Activated CD8-positive, alpha-beta memory T cell treated with anti-CD3 and anti-CD28 coated beads, Interleukin-2, amount 50 U/mL, for 24 hours (primary cell): ENCODE measurements around the gene GHR.
"Not testable (repeated sequence)": the region's sequence is repeated elsewhere in the genome, so short reads cannot be mapped to it uniquely, and the experiment has no call there.

Source experiments
- DNase-seq: peaks from one replicate; pipeline ENCODE4 v3.0.0-alpha.2; 2020; ENCODE audit errors: extremely low read depth

GHR gene

DNA sequence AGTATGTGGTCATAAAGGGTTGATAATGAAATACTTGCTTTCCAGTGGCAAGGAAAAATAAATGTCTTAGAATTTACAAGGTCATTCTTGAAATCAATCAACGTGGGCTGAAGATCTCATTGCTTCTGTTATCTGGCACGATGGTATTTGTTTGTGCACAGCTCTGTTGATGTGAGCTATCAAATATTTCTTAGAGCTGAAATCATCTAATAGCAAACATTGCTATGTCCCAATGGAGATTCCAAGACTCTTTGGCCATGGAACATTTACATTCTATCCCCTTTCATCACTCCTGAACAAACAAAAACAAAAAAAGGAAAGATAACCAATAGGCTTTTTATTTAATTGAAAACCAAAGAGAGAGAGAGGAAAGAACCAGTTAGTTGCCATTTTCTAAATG is 221.9 kb downstream of the GHR start:
- no peak for DNase-seq

DNA sequence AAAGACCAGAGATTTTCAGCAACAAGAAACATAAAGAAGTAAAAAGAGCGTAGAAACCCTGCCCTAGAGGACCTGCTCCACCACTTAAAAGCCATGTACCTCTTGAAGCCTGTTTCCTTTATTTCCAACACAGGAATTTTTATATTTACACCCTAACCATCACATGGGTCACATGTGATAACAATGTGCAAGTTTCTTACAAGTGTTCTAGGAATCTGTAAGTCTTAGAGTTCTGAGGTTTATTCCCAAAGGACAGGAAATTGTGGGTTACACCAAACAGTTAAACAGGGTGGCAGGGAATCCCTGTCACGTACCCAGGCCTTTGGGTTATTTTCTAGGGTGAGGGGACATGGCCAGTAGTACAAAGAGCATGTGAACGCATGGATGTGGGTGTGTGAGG is 224.8 kb downstream of the GHR start:
- DNase-seq, result no peak

DNA sequence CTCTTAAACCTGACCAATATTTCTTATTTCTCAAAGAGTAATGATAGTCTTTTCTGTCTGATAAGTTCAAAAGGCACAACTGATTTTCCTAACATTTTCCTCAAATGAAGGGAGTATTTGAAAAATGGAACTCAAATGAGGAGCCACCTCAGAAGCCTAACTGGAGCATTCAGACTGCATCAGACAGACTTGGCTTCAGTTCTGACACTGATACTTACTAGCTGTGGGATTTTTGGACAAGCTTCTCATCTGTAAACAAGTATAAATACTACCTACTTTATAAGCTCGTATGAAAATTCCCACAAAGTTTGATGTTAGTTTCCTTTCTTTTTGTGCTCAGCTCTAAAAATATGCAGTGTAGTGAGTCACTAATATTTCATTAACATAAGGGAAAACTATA is 225.7 kb downstream of the GHR start:
- no peak for DNase-seq

DNA sequence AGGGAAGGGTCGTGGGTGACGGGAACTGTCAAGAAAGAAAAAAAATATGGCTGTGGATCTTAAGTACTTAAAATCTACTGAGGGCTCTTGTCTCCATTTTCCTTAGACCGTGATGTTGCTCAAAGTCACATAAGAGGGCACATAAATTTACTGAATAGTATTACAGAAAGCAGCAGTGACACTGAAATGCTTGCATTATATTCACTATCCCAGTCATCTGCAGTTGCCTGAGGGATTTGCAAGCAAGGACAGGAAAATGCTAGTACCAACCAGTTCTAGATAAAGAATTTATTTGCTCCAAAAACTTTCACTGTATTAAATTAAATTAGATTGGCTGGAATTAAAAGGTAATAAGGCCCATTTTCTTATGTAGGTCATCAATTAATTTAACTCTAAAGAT is 226.8 kb downstream of the GHR start:
- DNase-seq, result no peak

DNA sequence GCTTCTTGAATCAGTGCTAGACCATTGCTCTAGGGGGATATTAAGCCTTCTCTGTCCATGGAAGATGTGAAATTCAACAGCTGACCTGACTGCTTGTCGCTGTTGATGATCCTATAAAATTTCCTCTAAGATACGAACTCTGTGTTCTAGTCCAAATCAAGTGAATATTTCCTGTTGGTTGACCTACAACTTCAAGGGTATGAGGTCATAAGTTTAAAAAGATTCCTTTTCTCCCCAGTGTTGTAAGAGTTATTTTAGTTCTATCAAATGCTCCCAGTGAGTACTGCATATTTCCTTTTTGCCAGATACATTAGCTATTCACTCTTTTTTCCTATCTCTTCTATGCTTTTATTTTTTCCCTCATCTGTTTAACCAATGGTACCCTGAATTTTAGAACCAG is 230.5 kb downstream of the GHR start:
- DNase-seq, result no peak

DNA sequence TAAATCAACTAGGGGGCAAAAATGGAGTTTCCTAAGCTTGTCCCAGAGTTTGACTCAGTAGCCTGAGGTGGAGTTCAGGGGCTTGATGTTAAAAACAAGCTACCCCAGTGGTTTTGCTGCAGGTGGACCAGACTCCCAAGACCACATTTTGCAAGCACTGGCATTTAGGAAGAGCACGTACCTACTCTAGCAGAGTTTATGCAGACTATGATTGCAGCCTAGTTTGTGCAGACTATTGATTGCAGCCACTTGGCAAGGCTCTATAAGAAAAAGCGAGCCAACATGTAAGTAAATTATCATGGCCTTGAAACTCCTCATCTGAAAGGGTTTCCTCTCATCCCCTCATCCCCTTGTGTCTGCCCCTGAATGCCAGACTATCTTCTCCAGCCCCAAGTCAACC is 231.4 kb downstream of the GHR start:
- DNase-seq, result no peak

DNA sequence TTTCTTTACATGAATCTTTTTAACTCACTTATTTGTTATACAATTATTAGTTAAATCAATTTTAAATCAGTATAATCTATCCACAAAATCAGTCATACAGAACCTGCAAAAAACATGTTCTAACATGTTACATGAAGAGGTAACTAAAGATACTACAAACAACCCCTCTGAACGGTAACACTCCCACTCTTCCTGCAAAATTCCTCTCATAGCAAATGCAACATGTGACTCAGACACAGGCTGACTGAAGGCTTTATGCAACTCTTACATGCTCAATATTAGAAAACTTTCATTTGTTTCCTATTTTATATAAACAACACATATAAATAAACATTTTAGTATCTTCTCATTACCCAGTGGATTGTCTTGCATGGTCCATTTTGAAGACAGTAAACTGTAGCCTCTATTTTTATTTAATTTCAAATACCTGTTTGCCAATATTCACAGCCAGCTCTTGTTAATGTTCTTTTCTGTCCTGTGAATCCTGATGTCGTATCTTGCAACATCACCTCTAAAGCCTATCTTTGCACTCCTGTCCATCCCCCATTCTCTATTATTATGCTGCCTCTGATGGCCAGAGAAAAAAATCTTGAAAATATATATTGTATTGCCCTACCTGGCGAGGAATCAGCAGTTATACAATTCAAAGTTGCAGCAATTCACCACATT is 232.9 kb downstream of the GHR start:
- DNase-seq, result no peak

DNA sequence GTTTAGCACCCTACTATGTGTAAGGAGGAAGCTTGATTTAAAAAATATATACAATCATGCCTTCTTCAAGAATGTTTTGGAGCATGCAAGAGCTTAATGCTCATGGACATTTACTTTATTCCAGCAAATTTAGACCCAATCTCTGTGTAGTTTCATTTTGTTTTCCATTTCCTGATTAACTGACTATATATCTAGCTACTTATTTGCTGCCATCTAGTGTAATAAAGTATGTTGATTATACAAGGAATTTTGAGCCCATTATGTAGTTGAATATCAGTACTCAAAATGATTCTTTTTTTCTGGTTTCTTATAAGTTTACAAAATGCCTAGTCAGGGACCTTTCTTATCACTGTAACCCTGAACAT is 233.4 kb downstream of the GHR start:
- no peak for DNase-seq

DNA sequence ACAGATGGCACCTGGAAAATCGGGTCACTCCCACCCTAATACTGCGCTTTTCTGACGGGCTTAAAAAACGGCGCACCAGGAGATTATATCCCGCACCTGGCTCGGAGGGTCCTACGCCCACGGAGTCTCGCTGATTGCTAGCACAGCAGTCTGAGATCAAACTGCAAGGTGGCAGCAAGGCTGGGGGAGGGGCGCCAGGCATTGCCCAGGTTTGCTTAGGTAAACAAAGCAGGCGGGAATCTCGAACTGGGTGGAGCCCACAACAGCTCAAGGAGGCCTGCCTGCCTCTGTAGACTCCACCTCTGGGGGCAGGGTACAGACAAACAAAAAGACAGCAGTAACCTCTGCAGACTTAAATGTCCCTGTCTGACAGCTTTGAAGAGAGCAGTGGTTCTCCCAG is 236.6 kb downstream of the GHR start:
- not testable (repeated sequence) for DNase-seq

DNA sequence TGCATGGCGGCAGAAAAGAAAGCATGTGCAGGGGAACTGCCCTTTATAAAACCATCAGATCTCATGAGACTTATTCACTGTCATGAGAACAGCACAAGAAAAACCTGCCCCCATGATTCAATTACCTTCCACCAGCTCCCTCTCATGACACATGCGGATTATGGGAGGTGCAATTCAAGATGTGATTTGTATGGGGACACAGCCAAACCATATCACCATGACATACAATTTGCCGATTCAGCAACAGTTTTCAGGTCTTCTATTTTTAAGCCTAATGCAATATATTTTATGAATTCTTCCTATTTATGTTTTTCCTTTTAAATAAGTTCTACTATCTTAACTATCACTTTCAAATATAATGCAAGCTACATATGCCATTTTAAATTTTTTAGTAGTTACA is 242.6 kb downstream of the GHR start:
- no peak for DNase-seq

DNA sequence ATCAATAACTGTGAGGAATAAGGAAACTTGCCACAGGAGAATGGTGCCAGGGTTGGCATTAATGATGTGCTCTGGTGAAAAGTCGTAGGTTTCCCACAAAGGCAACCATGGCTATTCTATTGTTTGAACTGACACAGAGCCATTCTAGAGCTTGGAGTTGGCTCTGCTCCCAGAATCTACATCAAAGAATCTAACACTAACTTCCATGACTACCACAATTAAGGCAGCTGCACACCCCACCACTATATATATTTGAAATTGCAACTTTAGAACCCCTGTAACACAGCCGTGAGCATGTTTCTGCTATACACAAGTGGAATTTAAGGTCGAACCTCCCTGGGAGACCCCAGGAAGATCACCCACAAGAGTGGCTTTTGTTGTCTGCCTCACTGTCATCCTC is 243.6 kb downstream of the GHR start:
- no peak for DNase-seq

DNA sequence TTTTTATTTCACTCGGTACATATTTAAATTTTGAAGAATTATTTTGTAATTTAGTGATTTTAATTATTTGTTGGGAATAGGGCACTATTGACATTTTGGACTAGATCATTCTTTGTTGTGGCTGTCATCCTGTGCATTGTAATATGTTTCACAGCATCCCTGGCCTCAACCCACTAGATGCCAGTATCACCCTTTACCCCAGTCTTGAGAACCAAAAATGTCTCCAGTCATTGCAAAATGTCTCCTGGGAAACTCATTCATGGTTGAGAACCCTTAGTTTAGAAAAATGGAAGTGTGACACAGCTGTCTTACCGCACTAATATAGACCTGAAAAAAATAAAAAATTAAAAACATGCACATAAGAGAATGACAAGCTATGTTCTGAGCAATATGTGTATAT is 245.0 kb downstream of the GHR start:
- DNase-seq, result no peak

DNA sequence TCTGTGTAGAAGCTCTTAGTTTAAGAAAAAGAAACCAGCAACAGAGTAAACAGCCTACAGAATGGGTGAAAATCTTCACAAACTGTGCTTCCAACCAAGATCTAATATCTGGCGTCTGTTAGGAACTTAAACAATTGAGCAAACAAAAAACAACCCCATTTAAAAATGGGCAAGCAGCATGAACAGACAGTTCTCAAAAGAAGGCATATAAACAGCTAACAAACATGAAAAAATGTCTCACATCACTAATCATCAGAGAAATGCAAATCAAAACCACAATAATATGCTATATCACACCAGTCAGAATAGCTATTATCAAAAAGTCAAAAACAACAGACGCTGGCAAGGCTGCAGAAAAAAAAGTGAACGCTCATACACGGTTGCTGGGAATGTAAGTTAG is 249.7 kb downstream of the GHR start:
- DNase-seq, result no peak

DNA sequence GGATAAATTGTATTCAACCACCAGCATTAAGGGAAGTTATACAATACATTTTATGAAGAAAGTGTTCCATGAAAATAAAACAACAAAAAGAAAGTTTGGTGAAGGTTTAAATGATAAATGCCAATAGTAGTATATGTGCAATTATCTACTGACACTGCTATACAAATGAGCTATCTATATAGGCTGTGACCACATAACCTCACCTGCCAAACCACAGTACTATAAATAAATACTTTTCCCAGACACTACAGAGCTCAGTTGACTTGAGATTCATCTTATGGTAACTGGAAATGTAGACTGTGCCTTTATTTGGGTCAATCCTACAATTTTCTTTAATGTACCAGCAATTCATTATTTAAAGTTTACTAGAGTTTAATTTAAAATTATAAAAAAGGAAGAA is 252.4 kb downstream of the GHR start:
- no peak for DNase-seq

DNA sequence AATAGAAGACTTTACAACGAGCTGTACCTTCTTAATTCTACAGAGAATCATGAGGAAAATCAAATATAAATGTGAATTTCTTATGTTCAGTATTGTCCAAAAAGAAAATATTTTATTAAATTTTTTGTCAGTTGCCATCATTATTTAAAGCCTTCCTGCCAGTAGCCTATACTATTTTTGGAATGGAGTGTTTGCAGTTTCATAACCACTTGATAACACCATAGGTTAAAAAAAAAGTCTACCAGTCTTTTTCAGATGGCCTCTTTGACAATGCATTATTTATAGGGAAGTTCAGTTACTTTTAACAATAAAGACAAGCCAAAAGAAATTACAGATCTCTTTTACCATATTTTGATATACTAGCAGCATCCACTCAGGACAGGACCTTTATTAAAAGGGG is 253.1 kb downstream of the GHR start:
- no peak for DNase-seq

DNA sequence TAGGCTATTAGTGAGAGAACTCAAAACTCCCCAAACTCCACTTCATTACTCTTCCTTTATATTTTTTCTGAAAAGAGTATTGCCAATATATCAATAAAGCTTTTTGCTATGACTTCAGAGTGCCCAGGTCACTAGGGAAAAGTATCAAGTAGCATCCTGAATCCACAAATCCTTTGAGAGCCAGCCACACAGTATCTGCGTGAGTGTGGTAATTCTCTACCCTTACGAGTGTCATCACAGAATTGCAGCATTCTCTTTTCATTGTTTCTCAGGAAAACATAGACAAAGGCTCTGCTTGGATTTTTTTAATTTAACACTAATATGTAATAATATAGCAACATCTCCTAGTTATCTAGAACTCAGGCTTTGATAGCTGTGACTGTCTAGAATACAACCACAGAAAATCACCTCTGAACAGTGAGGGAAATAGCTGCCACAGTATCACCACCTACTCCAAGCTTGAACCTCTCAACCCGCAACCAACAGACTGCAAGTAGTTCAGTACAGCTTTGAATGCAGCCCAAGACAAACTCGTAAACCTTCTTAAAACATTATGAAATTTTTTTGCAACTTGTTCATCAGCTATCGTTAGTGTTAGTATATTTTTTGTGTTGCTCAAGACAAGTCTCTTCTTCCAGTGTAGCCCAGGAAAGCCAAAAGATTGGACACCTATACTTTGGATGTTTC is 254.1 kb downstream of the GHR start:
- DNase-seq, result no peak

DNA sequence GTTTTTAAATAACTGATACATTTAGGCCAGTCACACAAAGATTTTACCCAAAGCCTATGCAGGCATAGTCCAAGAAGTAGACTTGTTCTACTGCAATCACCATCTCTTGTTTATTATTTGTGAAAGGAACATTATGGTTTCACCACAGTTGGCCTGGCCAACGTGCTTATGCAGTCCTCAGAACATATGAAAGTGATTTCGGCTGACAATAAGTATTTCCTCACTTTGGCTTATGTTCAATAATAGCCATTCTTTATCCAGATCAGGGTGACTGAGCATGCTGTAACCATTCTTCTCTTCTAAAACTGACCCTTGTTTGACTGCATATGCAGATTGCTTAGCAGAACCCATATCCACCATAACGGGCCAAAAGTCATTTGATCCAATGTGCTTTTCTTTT is 256.8 kb downstream of the GHR start:
- DNase-seq, result no peak

DNA sequence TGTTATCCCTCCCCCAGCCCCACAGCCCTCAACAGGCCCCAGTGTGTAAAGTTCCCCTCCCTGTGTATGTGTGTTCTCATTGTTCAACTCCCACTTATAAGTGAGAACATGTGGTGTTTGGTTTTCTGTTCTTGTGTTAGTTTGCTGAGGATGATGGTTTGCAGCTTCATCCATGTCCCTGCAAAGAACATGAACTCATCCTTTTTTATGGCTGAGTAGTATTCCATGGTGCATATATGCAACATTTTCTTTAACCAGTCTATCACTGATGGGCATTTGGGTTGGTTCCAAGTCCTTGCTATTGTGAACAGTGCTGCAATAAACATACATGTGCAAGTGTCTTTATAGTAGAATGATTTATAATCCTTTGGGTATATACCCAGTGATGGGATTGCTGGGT is 261.8 kb downstream of the GHR start:
- not testable (repeated sequence) for DNase-seq

DNA sequence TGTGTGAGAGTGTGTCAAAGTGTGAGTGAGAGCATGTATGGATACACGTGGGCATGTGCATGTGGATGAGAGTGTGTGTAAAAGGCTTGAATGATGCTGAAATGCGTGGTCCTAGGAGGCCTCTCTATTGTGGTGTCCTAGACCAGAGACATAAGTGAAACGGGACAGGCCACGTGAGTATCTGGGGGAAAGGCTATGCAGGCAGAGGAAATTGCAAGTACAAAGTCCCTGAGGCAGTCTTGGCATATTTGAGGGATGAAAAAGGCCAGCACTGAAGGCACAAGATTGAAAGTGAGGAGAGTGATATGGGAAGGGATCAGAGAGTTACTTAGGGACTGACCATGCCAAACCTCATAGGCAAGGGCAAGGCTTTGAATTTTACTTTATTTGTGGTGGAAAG is 266.2 kb downstream of the GHR start:
- no peak for DNase-seq

DNA sequence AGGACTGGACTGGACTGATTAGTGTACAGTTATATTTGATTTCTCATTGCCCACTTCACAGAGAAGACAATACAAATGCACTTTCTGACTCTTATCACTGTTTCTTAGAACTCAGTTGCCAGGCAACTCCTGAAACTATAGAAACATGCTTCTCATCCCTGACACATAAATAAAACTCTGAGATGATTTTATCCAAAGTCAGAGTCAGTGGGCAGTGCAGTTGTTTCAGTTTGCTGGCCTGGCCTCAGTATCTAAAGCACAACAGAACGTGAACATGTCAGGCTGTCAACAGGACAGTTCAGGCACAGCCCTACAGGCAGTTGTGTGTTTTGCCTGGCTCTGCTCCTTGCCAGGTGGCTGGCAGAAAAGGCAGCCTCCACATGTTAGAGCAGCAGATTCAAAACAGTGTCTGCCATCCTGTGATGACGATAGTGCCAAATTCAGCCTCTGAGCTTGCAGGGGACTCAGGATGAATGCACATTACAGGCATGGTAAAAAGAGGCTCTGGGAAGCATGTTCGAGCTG is 268.2 kb downstream of the GHR start:
- no peak for DNase-seq

DNA sequence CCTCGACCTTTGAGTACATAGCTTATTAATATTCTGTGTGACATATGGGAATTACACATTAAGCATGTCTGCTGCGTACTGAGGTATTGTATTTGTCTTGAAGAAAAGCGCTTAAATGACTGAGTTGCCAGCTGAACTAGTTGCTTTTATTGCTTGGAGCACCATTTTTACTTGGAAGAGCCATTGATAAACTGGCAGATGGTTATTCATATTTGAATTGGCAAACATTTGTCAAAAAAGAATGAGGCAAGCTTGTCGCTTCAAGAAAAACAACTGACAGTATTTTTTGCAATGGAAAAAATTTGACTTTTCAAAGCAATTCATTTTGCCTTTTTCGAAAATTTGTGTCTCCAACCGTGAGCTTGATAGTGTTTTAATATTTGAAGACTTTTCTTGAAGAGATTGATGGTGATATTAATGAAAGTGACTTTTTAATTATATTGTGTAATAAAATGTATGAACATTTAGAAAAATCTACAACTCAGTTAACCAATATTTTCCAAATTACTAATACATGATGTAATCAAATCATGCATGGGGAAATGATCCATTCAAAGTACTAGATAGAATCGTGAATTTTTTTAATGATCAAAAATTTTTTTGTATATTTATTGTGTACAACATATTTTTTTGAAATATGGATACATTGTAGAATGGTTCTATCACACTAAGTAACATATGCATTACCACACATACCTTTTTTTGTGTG is 278.3 kb downstream of the GHR start:
- DNase-seq, result no peak

DNA sequence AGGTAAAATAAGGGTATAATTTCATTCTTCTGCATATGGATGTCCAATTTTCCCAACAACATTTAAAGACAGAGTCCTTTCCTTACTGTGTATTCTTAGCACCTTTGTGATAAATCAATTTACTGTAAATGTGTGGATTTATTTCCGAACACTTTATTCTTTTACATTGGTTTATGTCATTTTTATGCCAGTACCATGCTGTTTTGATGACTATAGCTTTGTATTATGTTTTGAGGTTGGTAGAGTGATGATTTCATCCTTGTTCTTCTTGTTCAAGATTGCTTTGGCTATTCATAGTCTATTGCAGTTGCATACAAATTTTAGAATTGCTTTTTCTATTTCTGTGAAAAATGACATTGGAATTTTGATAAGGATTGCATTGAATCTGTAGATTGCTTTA is 280.0 kb downstream of the GHR start:
- DNase-seq, result no peak

DNA sequence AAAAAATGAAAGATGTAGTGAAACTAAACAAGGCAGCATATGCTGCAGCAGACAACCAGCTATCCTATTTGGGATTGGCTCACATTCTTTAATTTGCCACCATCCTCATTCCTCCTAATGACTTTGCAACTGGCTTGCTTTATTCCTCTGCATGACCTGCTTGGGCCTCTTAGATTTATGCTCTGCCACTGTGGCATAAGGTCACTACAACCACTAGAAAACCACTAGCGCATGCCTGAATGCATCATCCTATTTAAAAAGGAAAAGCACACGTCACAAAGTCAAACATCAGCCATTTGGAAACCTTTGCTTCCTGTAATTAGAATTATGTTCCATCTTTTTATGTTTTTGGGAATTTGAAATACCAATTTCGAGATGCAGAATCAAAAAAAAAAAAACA is 292.5 kb downstream of the GHR start:
- DNase-seq, result no peak
